Stimulated activated CD4-positive, alpha-beta T cell treated with anti-CD3 and anti-CD28 coated beads, TNF-alpha, amount 100 ng/mL, for 48 hours (primary cell): ENCODE results near the gene PVRIG.
A peak's percentile ranks its signal among the peaks of the same experiment; 100 is the strongest.
"Not testable (repeated sequence)": the region's sequence is repeated elsewhere in the genome, so short reads cannot be mapped to it uniquely, and the experiment has no call there.

Source experiments
- DNase-seq, 3 donors: peaks; one replicate each; pipeline ENCODE4 v3.0.0-alpha.2; 2020; ENCODE audit warnings: low read depth in 3 of 3

Gene PVRIG

GRCh38 chr7:100219801-100220585 is at the start of gene PVRIG:
Gene PVRIG (plus strand): TSS chr7:100219949. CDS start chr7:100219971, 22 bp downstream.
- DNase-seq = not testable (repeated sequence)

- no peak for DNase-seq
These were observed 49.5 kb upstream of the PVRIG start for GRCh38 chr7:100170101-100170897.

- no peak for DNase-seq
These were observed 48.6 kb upstream of the PVRIG start for GRCh38 chr7:100171087-100171681.

GRCh38 chr7:100171840-100172239 is 47.9 kb upstream of the PVRIG start:
- no peak for DNase-seq

GRCh38 chr7:100173806-100174495 is 45.8 kb upstream of the PVRIG start:
- DNase-seq = no peak

GRCh38 chr7:100174582-100174981 is 45.2 kb upstream of the PVRIG start:
- DNase-seq = no peak

GRCh38 chr7:100175296-100175935 is 44.3 kb upstream of the PVRIG start:
- DNase-seq = no peak

- DNase-seq = no peak
These were observed 43.4 kb upstream of the PVRIG start for GRCh38 chr7:100176096-100177044.

- DNase-seq = peak; percentile 98 to 99 (median 98)
These were observed 42.4 kb upstream of the PVRIG start, which contains the start of the genes GPC2 and STAG3 for GRCh38 chr7:100177045-100178001. Gene GPC2 (minus strand): TSS chr7:100177381. CDS start chr7:100177199, 182 bp downstream. Gene STAG3 (plus strand): TSS chr7:100177918. CDS start chr7:100180557, 2,639 bp downstream.

GRCh38 chr7:100180084-100180483 is 39.7 kb upstream of the PVRIG start:
- not testable (repeated sequence) for DNase-seq

- DNase-seq = not testable (repeated sequence)
These were observed 37.1 kb upstream of the PVRIG start for GRCh38 chr7:100182616-100183015.

- not testable (repeated sequence) for DNase-seq
These were observed 36.7 kb upstream of the PVRIG start for GRCh38 chr7:100183090-100183489.

GRCh38 chr7:100185726-100186125 is 34.0 kb upstream of the PVRIG start:
- DNase-seq = no peak

GRCh38 chr7:100189061-100189460 is 30.7 kb upstream of the PVRIG start:
- DNase-seq = no peak

GRCh38 chr7:100190048-100190711 is 29.6 kb upstream of the PVRIG start:
- no peak for DNase-seq

- DNase-seq = no peak
These were observed 28.0 kb upstream of the PVRIG start for GRCh38 chr7:100191775-100192174.

GRCh38 chr7:100192281-100192862 is 27.4 kb upstream of the PVRIG start:
- DNase-seq = not testable (repeated sequence)

- DNase-seq = no peak
These were observed 26.8 kb upstream of the PVRIG start for GRCh38 chr7:100192969-100193368.
